HCT116 (cell line): ENCODE results near the gene EIF4A3. TPM values are rescaled to one million over a fixed set of nuclear protein-coding genes. Genes with fewer than 3 reads are reported as not detected.

Experiments used
- ATAC-seq: fragments of 200-7000 bp; cut with Tn5 transposase; 2 replicates; pipeline ENCODE4 v1.9.1; 2020; ENCODE audit warnings: mild to moderate bottlenecking, moderate library complexity
- BruUV-seq: library from RNA; stranded (reverse); fragments of 400-500 nt; replicated peaks from 2 replicates; lab custom pipeline; 2021; lab: Mats Ljungman, UMichigan
- CTCF ChIA-PET: fragments of 300-600 bp; sonication (Branson Sonifier 250); formaldehyde crosslinking; loops from one replicate; lab custom pipeline; 2021; ENCODE audit warnings: antibody characterized with exemption; lab: Charles Lee
- POLR2A ChIA-PET: fragments of 300-600, 350-600 bp; sonication (Branson Sonifier 250); formaldehyde crosslinking; loops from one replicate; lab custom pipeline; 2021; ENCODE audit warnings: antibody characterized with exemption; lab: Charles Lee
- RAD21 ChIA-PET, 2 experiments: fragments of 300-600 bp; sonication (Branson Sonifier 250); formaldehyde crosslinking; loops; one replicate each; lab custom pipeline; 2023; ENCODE audit warnings: low total read pairs in 2 of 2; ENCODE audit not compliant: uncharacterized antibody in 2 of 2, unreplicated experiment in 2 of 2, low non-redundant PET in 1 of 2; lab: Charles Lee
- DNase-seq: peaks from one replicate; pipeline ENCODE4 v3.0.0-alpha.2; 2010; ENCODE audit warnings: low read depth, low spot score
- H2AFZ ChIP-seq: fragments of 200-600 bp; shearing (Covaris generic), sonication (generic); 2 replicates; pipeline ENCODE4 v1.6.1; 2017; ENCODE audit warnings: low read depth, mixed run types, mixed read lengths, antibody characterized with exemption, low read length; ENCODE audit not compliant: poor library complexity, severe bottlenecking
- H3K27ac ChIP-seq: 2 replicates; pipeline ENCODE4 v1.5.1; 2012; ENCODE audit warnings: low read depth, low read length
- H3K27me3 ChIP-seq: fragments of 200-600 bp; sonication (generic); 2 replicates; pipeline ENCODE4 v1.6.1; 2016; ENCODE audit warnings: mixed run types, low read length, mixed read lengths; ENCODE audit not compliant: insufficient read depth
- H3K36me3 ChIP-seq, 2 experiments: fragments of 200-500 bp in 1 of 2; fragments of 200-600 bp in 1 of 2; sonication (Bioruptor generic) in 1 of 2; sonication (generic) in 1 of 2; 2 replicates each; pipeline versions ENCODE4 v1.5.1 to v1.6.1; 2014 to 2016; ENCODE audit warnings: low read length in 2 of 2, inconsistent platforms in 1 of 2, mixed read lengths in 1 of 2, mixed run types in 1 of 2; ENCODE audit not compliant: insufficient read depth in 2 of 2, control insufficient read depth in 1 of 2
- H3K4me1 ChIP-seq, 2 experiments: fragments of 200-600 bp in 1 of 2; sonication (generic) in 1 of 2; 2 replicates each; pipeline versions ENCODE4 v1.5.1 to v1.6.1; 2012 to 2017; ENCODE audit warnings: low read length in 2 of 2, inconsistent platforms in 1 of 2, mild to moderate bottlenecking in 1 of 2, mixed read lengths in 1 of 2, mixed run types in 1 of 2, moderate library complexity in 1 of 2; ENCODE audit not compliant: insufficient read depth in 2 of 2, control insufficient read depth in 1 of 2
- H3K4me2 ChIP-seq: fragments of 200-600 bp; sonication (generic); 2 replicates; pipeline ENCODE4 v1.6.1; 2017; ENCODE audit warnings: mixed run types, low read length, mixed read lengths
- H3K4me3 ChIP-seq, 2 experiments: fragments of 200-600 bp in 1 of 2; sonication (generic) in 1 of 2; replicated peaks in 1 of 2; 2 replicates each; pipeline ENCODE4 v1.5.1; 2011 to 2016; ENCODE audit warnings: low read length in 2 of 2, control low read depth in 1 of 2, low read depth in 1 of 2, mild to moderate bottlenecking in 1 of 2, mixed read lengths in 1 of 2, mixed run types in 1 of 2
- H3K79me2 ChIP-seq: fragments of 200-600 bp; sonication (generic); 2 replicates; pipeline ENCODE4 v1.6.1; 2017; ENCODE audit warnings: mild to moderate bottlenecking, mixed run types, low read length, moderate library complexity, mixed read lengths; ENCODE audit not compliant: insufficient read depth
- H3K9ac ChIP-seq: fragments of 200-600 bp; sonication (generic); 2 replicates; pipeline ENCODE4 v1.6.1; 2016; ENCODE audit warnings: low read length, mixed read lengths
- H3K9me2 ChIP-seq: fragments of 200-600 bp; sonication (generic), shearing (Covaris generic); 2 replicates; pipeline ENCODE4 v1.6.1; 2017; ENCODE audit warnings: mixed run types, mild to moderate bottlenecking, moderate library complexity; ENCODE audit not compliant: insufficient read depth
- H3K9me3 ChIP-seq, 2 experiments: fragments of 200-500 bp in 1 of 2; fragments of 200-600 bp in 1 of 2; sonication (Bioruptor generic) in 1 of 2; sonication (generic) in 1 of 2; 2 replicates each; pipeline ENCODE4 v1.6.1; 2014 to 2017; ENCODE audit warnings: low read length in 2 of 2, mixed read lengths in 2 of 2, inconsistent platforms in 1 of 2, low read depth in 1 of 2, mild to moderate bottlenecking in 1 of 2, mixed run types in 1 of 2, moderate library complexity in 1 of 2; ENCODE audit not compliant: control insufficient read depth in 1 of 2, insufficient read depth in 1 of 2
- H4K20me1 ChIP-seq: fragments of 200-600 bp; sonication (generic), shearing (Covaris generic); 2 replicates; pipeline ENCODE4 v1.6.1; 2017; ENCODE audit warnings: mixed run types, mild to moderate bottlenecking, moderate library complexity; ENCODE audit not compliant: insufficient read depth
- ATF3 ChIP-seq: IDR thresholded peaks from 2 replicates; pipeline ENCODE4 v1.6.1; 2012
- CBX3 ChIP-seq: IDR thresholded peaks from 2 replicates; pipeline ENCODE4 v1.6.1; 2012; ENCODE audit warnings: low read depth
- CEBPB ChIP-seq: IDR thresholded peaks from 2 replicates; pipeline ENCODE4 v1.6.1; 2012; ENCODE audit warnings: low read depth
- EZH2 ChIP-seq: fragments of 200-600 bp; sonication (generic); IDR thresholded peaks from 2 replicates; pipeline ENCODE4 v1.6.1; 2017; ENCODE audit warnings: antibody characterized with exemption, mixed run types
- FOSL1 ChIP-seq: IDR thresholded peaks from 2 replicates; pipeline ENCODE4 v1.6.1; 2012; ENCODE audit warnings: low read depth
- MAX ChIP-seq: IDR thresholded peaks from 2 replicates; pipeline ENCODE4 v1.6.1; 2012
- RAD21 ChIP-seq: IDR thresholded peaks from 2 replicates; pipeline ENCODE4 v1.6.1; 2012; ENCODE audit warnings: low read depth, mild to moderate bottlenecking
- REST ChIP-seq: IDR thresholded peaks from 2 replicates; pipeline ENCODE4 v1.6.1; 2012; ENCODE audit warnings: low read depth
- TCF7L2 ChIP-seq: IDR thresholded peaks from 2 replicates; pipeline ENCODE4 v1.7.0; 2011; ENCODE audit warnings: borderline replicate concordance, inconsistent platforms; ENCODE audit not compliant: insufficient read depth, insufficient read length; ENCODE audit errors: extremely low read depth
- ZFX ChIP-seq: fragments of 450-650 bp; IDR thresholded peaks from 2 replicates; pipeline ENCODE4 v1.6.1; 2017
- ZNF274 ChIP-seq: fragments of 200-500 bp; sonication (Bioruptor generic); IDR thresholded peaks from 2 replicates; pipeline ENCODE4 v1.6.1; 2014; ENCODE audit warnings: mild to moderate bottlenecking, low read depth, low read length, inconsistent platforms
- intact Hi-C: fragments of 100-400 bp; cut with micrococcal nuclease; formaldehyde crosslinking; loops from 2 replicates; pipeline ENCODE4 v1.10.0; 2022
- total RNA-seq: library from RNA; stranded (reverse); gene quantifications from one replicate; pipeline ENCODE4 v1.2.1, GENCODE V29; 2021; ENCODE audit not compliant: unreplicated experiment

Gene EIF4A3
- total RNA-seq, 1 experiment from 2014 or later: 248 TPM

GRCh38 chr17:80177986-80178595 lies 31.2 kb upstream of the EIF4A3 start (continued):
- TF ChIP-seq ATF3: no peak
- TF ChIP-seq FOSL1: no peak
- TF ChIP-seq TCF7L2: no peak
- TF ChIP-seq, all 23 proteins: peak for 0

GRCh38 chr17:80176757-80177156 lies 29.8 kb upstream of the EIF4A3 start:
- Histone ChIP-seq H4K20me1 (no peaks in the 10 kb centered on the region), H3K79me2 (no peaks in the 10 kb centered on the region), H3K9me3 (no peaks in the 10 kb centered on the region), H3K27ac (no peak overlapping the region), H3K4me1 (peaks cover 6 to 9% of the 10 kb centered on the region in 2 experiments), H3K27me3 (no peaks in the 10 kb centered on the region), H3K36me3 (no peaks in the 10 kb centered on the region), H3K4me3 (no peak overlapping the region), H3K4me2 (no peak overlapping the region), H3K9me2 (no peaks in the 10 kb centered on the region), H3K9ac (no peak overlapping the region), H2AFZ (no peak overlapping the region)
- DNase-seq (no peak), ATAC-seq (no peak)
- ChIA-PET RAD21 (no interaction called here), POLR2A (no interaction called here), CTCF (no interaction called here)
- no TSS peak for BruUV-seq
- intact Hi-C loops: no loop called here
- TF ChIP-seq MAX (no peak), ATF3 (no peak), EZH2 (no peak), ZFX (no peak), CBX3 (no peak), REST (no peak), CEBPB (no peak), ZNF274 (no peak), RAD21 (no peak)
